Measurements from ENCODE around the gene RNF130.

DNA sequence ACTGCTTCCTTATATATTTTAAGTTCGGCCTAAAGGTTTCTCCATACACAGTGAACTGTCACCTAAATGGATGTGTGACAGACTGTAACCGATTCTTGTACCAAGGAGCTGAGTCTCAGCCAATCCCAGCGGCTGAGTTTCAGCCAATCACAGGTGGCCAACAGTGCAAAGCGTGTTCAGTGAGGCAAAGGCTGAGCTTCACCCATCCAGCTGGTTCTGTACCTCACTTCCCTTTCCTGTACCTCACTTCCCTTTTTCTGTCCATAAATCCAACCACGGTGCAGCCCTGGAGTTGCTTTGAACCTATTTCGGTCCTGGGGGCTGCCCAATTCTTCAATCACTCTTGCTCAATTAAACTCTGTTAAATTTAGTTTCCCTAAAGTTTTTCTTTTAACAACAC, 148.1 kb downstream of the RNF130 start:
- TF ChIP-seq CTCF (IDR thresholded peaks at IDR 0.05; ENCODE audit: insufficient read depth, low read depth, low read length) = no peak
- no peak for TF ChIP-seq EZH2 (IDR thresholded peaks at IDR 0.05; ENCODE audit: insufficient read depth, low read length)

Measured in astrocyte (in vitro differentiated cells and primary cell).